Measurements from ENCODE around the gene WDR7.

DNA sequence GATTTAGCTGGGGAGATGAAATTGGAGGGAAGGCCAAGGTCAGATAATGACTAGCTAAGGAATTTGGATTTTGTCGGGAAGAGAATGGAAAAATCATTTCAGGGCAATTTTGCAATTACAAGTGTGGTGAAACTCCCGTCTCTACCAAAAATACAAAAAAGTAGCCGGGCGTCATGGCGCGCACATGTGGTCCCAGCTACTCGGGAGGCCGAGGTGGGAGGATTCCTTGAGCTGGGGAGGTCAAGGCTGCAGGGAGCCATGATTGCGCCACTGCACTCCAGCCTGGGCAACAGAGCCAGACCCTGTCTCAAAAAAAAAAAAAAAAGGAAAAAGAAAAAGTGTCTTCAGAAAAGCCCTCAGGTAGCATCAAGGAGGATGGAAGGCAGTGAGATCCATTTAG is 11.6 kb upstream of the WDR7 start:
- TF ChIP-seq EP300 (IDR thresholded peaks at IDR 0.05) (no peak), POLR2AphosphoS5 (IDR thresholded peaks at IDR 0.05) (no peak)
- TF ChIP-seq, protein P1, sequence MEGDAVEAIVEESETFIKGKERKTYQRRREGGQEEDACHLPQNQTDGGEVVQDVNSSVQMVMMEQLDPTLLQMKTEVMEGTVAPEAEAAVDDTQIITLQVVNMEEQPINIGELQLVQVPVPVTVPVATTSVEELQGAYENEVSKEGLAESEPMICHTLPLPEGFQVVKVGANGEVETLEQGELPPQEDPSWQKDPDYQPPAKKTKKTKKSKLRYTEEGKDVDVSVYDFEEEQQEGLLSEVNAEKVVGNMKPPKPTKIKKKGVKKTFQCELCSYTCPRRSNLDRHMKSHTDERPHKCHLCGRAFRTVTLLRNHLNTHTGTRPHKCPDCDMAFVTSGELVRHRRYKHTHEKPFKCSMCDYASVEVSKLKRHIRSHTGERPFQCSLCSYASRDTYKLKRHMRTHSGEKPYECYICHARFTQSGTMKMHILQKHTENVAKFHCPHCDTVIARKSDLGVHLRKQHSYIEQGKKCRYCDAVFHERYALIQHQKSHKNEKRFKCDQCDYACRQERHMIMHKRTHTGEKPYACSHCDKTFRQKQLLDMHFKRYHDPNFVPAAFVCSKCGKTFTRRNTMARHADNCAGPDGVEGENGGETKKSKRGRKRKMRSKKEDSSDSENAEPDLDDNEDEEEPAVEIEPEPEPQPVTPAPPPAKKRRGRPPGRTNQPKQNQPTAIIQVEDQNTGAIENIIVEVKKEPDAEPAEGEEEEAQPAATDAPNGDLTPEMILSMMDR (IDR thresholded peaks at IDR 0.05), result no peak
